Karpas-422 (cell line): Measurements from ENCODE around the gene DGKE. TPM values are rescaled to one million over a fixed set of nuclear protein-coding genes. Genes with fewer than 3 reads are reported as not detected.
A peak's percentile ranks its signal among the peaks of the same experiment; 100 is the strongest.

ENCODE experiments used
- DNase-seq: peaks from one replicate; pipeline ENCODE4 v3.0.0-alpha.2; 2015
- H2AFZ ChIP-seq: fragments of 200-600 bp; sonication (generic); 2 replicates; pipeline ENCODE4 v1.6.1; 2014; ENCODE audit warnings: antibody characterized with exemption, low read length, mixed read lengths
- H3K27ac ChIP-seq: fragments of 200-600 bp; sonication (generic); 2 replicates; pipeline ENCODE4 v1.5.1; 2014; ENCODE audit warnings: mild to moderate bottlenecking, low read length, moderate library complexity
- H3K27me3 ChIP-seq: fragments of 200-600 bp; sonication (generic); 2 replicates; pipeline ENCODE4 v1.6.1; 2014; ENCODE audit warnings: low read length, mixed read lengths
- H3K36me3 ChIP-seq: fragments of 200-600 bp; sonication (generic); 2 replicates; pipeline ENCODE4 v1.6.1; 2014; ENCODE audit warnings: low read length, mixed read lengths; ENCODE audit not compliant: insufficient read depth
- H3K4me1 ChIP-seq: fragments of 200-600 bp; sonication (generic); 2 replicates; pipeline ENCODE4 v1.6.1; 2014; ENCODE audit warnings: mild to moderate bottlenecking, low read length, mixed read lengths
- H3K4me2 ChIP-seq: fragments of 200-600 bp; sonication (generic); 2 replicates; pipeline ENCODE4 v1.6.1; 2014; ENCODE audit warnings: low read length, low read depth, mild to moderate bottlenecking; ENCODE audit not compliant: poor library complexity, severe bottlenecking
- H3K4me3 ChIP-seq: fragments of 200-600 bp; sonication (generic); 2 replicates; pipeline ENCODE4 v1.5.1; 2014; ENCODE audit warnings: mild to moderate bottlenecking, antibody characterized with exemption, low read length, mixed read lengths
- H3K79me2 ChIP-seq: fragments of 200-600 bp; sonication (generic); 2 replicates; pipeline ENCODE4 v1.6.1; 2014; ENCODE audit warnings: mild to moderate bottlenecking, low read length, mixed read lengths
- H3K9ac ChIP-seq: fragments of 200-600 bp; sonication (generic); 2 replicates; pipeline ENCODE4 v1.6.0; 2014; ENCODE audit warnings: low read length
- H3K9me2 ChIP-seq: fragments of 200-600 bp; sonication (generic), shearing (Covaris generic); replicated peaks from 2 replicates; pipeline ENCODE4 v1.6.0; 2014; ENCODE audit warnings: mild to moderate bottlenecking, low read length, moderate library complexity; ENCODE audit not compliant: insufficient read depth
- H3K9me3 ChIP-seq: fragments of 300-700, 200-600 bp; sonication (generic); 2 replicates; pipeline ENCODE4 v1.6.1; 2014; ENCODE audit warnings: low read length, mixed read lengths
- H4K20me1 ChIP-seq: fragments of 200-600 bp; sonication (generic); 2 replicates; pipeline ENCODE4 v1.6.1; 2014; ENCODE audit warnings: mild to moderate bottlenecking, antibody characterized with exemption, low read length, low read depth; ENCODE audit not compliant: insufficient read depth
- total RNA-seq: library from RNA; depleted of rRNA; stranded (reverse); fragments of >200 nt; shearing (Covaris generic); gene quantifications from 2 replicates; pipeline ENCODE4 v1.2.3, GENCODE V29; 2014; ENCODE audit warnings: low replicate concordance

Gene DGKE
- total RNA-seq, 1 experiment from 2014 or later = 0.30 TPM

DNA sequence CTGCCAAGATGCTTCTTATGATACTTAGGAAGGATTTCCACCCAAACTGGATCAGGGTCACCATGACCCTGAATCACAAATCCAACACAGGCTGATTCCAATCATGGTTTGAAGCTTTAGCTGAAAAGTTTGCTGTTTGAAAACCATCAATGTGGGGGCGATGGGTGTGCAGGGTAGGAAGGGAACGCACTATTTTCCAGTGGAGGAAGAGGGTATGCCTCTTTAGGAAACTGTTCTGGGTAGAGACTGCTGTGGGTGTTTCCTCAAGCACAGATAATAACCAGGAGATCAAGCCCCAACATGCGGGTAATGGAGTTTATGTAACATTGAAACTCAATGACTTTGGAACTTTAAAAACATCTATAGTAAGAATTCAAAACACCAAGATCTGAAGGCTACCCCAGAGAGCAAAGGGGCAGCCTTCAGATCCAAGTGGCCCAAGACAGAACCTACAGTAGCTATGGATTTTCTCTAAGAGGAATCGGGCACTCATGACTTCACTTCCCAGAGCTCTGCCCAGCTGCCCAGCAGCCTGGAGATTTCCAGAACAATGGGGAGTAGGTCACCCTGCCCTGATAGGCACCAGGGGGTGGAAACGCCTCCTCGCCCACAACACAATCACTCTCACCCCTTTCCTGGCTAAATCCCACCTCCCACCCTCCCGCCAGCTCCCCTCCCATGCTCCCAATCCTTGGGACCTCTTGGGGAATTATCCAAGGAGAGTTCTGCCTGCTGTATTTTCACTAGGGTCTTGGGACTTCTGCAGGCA lies 57.1 kb downstream of the DGKE start:
- H3K36me3 ChIP-seq = peaks cover 65% of the 10 kb centered on the region
- H3K4me2 ChIP-seq = no peak overlapping the region
- H3K79me2 ChIP-seq = no peaks in the 10 kb centered on the region
- H3K4me3 ChIP-seq = no peak overlapping the region
- no peaks in the 10 kb centered on the region for H3K27me3 ChIP-seq
- no peaks in the 10 kb centered on the region for H3K9me3 ChIP-seq
- H3K4me1 ChIP-seq = peaks cover 6% of the 10 kb centered on the region
- H4K20me1 ChIP-seq = no peaks in the 10 kb centered on the region
- no peak overlapping the region for H3K9ac ChIP-seq
- H3K9me2 ChIP-seq = no peaks in the 10 kb centered on the region
- no peak overlapping the region for H3K27ac ChIP-seq
- no peak for DNase-seq
- H2AFZ ChIP-seq = no peak overlapping the region

DNA sequence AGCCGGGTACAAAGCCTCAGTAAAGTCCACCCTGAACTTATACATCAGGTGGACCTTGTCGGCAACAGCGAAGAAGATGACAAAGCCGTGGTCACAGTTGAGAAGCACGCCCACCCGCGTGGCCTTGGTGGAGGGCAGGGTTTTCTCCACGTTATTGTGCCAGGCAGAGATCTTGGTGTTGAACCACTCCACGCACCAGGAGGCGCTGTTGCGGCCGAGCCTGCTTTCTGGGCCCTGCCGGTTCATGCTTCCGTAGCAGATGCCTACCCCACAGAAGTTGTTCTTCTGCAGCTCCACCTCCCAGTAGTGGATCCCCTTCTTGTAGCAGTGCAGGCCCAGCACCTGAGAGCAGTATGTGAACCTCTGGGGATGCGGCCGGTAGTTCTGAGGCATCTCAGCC lies 57.8 kb downstream of the DGKE start:
- Histone ChIP-seq H4K20me1 (no peaks in the 10 kb centered on the region), H3K9ac (no peak overlapping the region), H3K9me2 (no peaks in the 10 kb centered on the region), H3K9me3 (no peaks in the 10 kb centered on the region), H3K27ac (no peak overlapping the region), H3K4me1 (peaks cover 13% of the 10 kb centered on the region), H3K4me2 (no peak overlapping the region), H2AFZ (no peak overlapping the region), H3K4me3 (no peak overlapping the region), H3K27me3 (no peaks in the 10 kb centered on the region), H3K36me3 (peaks cover 66% of the 10 kb centered on the region), H3K79me2 (no peaks in the 10 kb centered on the region)
- DNase-seq = peak; percentile 67

DNA sequence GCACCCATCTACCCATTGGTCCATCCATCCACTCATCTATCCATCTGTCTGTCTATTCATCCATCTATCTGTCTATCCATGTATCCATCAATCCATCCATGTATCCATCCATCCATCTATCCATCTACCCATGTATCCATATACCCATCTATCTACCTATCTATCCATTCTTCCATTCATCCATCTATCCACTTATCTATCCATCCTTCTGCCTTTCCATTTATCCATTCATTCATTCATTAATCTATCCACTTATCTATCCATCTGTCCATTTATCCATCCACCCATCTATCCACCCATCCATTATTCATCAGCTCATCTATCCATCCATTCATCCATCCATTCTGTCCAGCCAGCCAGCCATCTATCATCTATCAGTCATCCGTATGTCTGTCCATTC lies 58.4 kb downstream of the DGKE start:
- H2AFZ ChIP-seq = no peak overlapping the region
- H3K9me3 ChIP-seq = no peaks in the 10 kb centered on the region
- peaks cover 2% of the 10 kb centered on the region; the same call in 1 of the 2 replicates for H4K20me1 ChIP-seq
- no peak overlapping the region for H3K4me3 ChIP-seq
- H3K9ac ChIP-seq = no peak overlapping the region
- no peaks in the 10 kb centered on the region for H3K79me2 ChIP-seq
- no peak overlapping the region for H3K4me2 ChIP-seq
- no peak overlapping the region for H3K27ac ChIP-seq
- H3K27me3 ChIP-seq = no peaks in the 10 kb centered on the region
- no peaks in the 10 kb centered on the region for H3K9me2 ChIP-seq
- H3K4me1 ChIP-seq = peaks cover 19% of the 10 kb centered on the region
- H3K36me3 ChIP-seq = peaks cover 66% of the 10 kb centered on the region
- no peak for DNase-seq

DNA sequence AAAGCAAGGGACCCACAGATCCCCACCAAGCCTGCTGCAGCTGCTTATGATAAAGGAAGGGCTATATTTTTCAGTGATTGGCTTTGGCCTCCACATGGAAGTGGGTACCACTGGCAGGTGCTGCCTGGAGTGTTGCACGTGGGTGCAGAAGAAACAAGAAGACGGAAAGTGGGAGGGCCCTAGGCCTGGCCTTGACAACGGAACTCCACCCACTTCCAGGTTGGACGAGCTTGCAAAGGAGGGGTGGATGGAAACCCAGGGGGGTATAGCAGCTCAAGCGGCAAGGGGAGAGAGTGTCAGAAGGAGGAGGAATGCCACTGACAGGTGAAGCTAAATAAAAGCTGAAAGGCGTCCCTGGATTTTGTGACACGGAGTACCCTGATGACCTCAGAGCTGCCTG lies 59.6 kb downstream of the DGKE start:
- no peaks in the 10 kb centered on the region for H3K9me2 ChIP-seq
- H2AFZ ChIP-seq = no peak overlapping the region
- H3K4me2 ChIP-seq = no peak overlapping the region
- H3K4me3 ChIP-seq = no peak overlapping the region
- no peaks in the 10 kb centered on the region for H3K9me3 ChIP-seq
- no peaks in the 10 kb centered on the region for H3K79me2 ChIP-seq
- no peak for DNase-seq
- peaks cover 65% of the 10 kb centered on the region for H3K36me3 ChIP-seq
- H3K27ac ChIP-seq = no peak overlapping the region
- peaks cover 30% of the 10 kb centered on the region for H3K4me1 ChIP-seq
- no peaks in the 10 kb centered on the region for H3K27me3 ChIP-seq
- H4K20me1 ChIP-seq = peaks cover 5% of the 10 kb centered on the region; the same call in 1 of the 2 replicates
- no peak overlapping the region for H3K9ac ChIP-seq

DNA sequence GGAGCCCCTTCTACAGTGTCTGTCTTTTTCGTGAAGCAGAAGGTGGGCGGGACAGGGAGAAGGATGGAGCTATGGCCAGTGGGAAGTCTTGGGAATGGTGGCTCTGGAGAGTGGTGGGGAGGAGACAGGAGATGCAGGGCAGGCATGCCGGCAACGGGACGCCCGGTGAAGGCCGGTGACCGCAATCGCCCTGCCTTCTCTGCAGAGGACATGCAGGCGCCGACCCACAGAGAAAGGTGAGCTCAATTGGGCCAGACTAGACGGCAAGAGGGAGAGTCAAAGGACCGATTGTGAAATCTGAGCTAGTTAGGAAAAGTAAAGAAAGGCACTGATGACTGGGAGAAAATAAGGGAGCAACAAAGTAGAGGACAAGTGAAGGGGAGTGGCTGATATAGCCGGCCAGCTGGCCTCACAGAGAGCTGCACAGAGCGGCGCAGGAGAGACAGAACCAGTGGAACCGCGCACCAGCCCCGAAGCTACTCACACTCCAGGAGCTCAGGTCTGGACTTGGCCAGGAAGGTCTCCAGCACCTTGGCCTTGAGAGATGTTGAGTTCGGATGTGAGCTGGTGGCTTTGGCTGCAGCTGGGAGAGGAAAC lies 61.0 kb downstream of the DGKE start:
- no peaks in the 10 kb centered on the region for H3K79me2 ChIP-seq
- peaks cover 35% of the 10 kb centered on the region for H3K4me1 ChIP-seq
- no peak overlapping the region for H3K9ac ChIP-seq
- no peaks in the 10 kb centered on the region for H3K9me2 ChIP-seq
- no peak for DNase-seq
- H3K27me3 ChIP-seq = no peaks in the 10 kb centered on the region
- no peak overlapping the region for H3K4me2 ChIP-seq
- H3K4me3 ChIP-seq = no peak overlapping the region
- no peak overlapping the region for H3K27ac ChIP-seq
- H3K36me3 ChIP-seq = peaks cover 53% of the 10 kb centered on the region
- H4K20me1 ChIP-seq = peaks cover 5% of the 10 kb centered on the region; the same call in 1 of the 2 replicates
- H3K9me3 ChIP-seq = no peaks in the 10 kb centered on the region
- H2AFZ ChIP-seq = no peak overlapping the region

DNA sequence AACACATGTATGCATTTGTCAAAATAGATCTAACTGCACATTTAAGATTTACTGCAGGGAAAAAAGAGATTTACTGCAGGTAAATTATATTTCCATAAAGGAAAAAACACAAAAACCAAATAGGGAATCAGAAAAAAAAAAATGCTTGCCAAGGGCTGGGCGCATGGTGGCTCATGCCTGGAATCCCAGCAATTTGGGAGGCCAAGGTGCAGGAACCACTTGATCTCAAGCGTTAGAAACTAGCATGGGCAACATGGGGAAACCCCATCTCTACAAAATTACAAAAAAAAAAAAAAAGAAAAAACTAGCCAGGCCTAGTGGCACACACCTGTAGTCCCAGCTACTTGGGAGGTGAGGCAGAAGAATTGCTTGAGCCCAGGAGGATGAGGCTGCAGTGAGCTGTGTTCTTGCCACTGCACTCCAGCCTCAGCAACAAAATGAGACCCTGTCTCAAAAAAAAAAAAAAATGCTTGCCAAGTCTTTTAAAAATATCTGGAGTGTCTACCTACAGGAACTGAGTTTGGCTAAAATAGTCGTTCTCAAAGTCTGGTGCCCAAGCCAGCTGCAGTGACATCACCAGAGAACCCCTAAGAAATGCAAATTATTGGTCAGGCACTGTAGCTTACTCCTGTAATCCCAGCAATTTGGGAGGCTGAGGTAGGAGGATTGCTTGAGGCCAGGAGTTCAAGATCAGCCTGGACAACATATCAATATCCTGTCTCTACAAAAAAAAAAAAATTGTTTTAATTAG lies 62.4 kb downstream of the DGKE start:
- Histone ChIP-seq H3K9me3 (no peaks in the 10 kb centered on the region), H4K20me1 (peaks cover 5% of the 10 kb centered on the region; the same call in 1 of the 2 replicates), H3K4me3 (no peak overlapping the region), H3K36me3 (peaks cover 40% of the 10 kb centered on the region), H3K9me2 (no peaks in the 10 kb centered on the region), H3K79me2 (no peaks in the 10 kb centered on the region), H3K4me1 (peaks cover 47% of the 10 kb centered on the region), H3K4me2 (peak overlapping the region; percentile 49), H2AFZ (no peak overlapping the region), H3K9ac (no peak overlapping the region), H3K27me3 (no peaks in the 10 kb centered on the region), H3K27ac (peak overlapping the region; percentile 80)
- peak; percentile 85 for DNase-seq

DNA sequence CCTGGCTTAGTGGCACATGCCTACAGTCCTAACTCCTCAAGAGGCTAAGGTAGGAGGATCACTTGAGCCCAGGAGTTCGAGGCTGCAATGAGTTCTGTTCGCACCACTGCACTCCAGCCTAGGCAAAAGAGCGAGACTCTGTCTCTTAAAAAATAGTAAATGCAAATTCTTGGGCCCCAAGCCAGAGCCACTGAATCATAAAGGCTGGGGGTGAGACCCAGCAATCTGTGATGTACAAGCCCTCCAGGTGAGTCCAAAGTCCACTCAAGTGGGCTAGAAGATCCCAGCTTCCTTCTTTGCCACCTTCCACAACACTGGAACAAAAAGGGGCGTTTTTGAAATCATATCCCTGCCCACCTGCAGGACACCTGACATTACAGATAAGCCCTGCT lies 63.0 kb downstream of the DGKE start:
- Histone ChIP-seq H3K4me2 (peak overlapping the region; percentile 57), H3K9ac (peak overlapping the region; percentile 5; the same call in 1 of the 2 replicates), H3K27ac (peak overlapping the region; percentile 80), H3K36me3 (peaks cover 38% of the 10 kb centered on the region), H3K4me3 (peak overlapping the region; percentile 42), H2AFZ (no peak overlapping the region), H3K4me1 (peaks cover 53% of the 10 kb centered on the region), H3K9me2 (no peaks in the 10 kb centered on the region), H3K27me3 (no peaks in the 10 kb centered on the region), H4K20me1 (peaks cover 8% of the 10 kb centered on the region; the same call in 1 of the 2 replicates), H3K9me3 (no peaks in the 10 kb centered on the region), H3K79me2 (peaks cover 1% of the 10 kb centered on the region; the same call in 1 of the 2 replicates)
- peak; percentile 93 for DNase-seq
